A549 (cell line): ENCODE results near the gene KRTAP4-5. TPM values are rescaled to one million over a fixed set of nuclear protein-coding genes. Genes with fewer than 3 reads are reported as not detected.
"Not testable (repeated sequence)": the region's sequence is repeated elsewhere in the genome, so short reads cannot be mapped to it uniquely, and the experiment has no call there.

ENCODE experiments used
- ATAC-seq, 2 experiments: fragments of 200-7000 bp in 1 of 2; fragments of >200 bp in 1 of 2; cut with Nextera tagmentation in 1 of 2; cut with Tn5 transposase in 1 of 2; 3 replicates each; pipeline versions ENCODE4 v1.8.0 to v1.9.1; 2018 to 2020; ENCODE audit warnings: mild to moderate bottlenecking in 1 of 2, moderate library complexity in 1 of 2
- CTCF ChIA-PET: fragments of 300-600 bp; sonication (Branson Sonifier 250); formaldehyde crosslinking; extraction: SDS; loops from one replicate; lab custom pipeline; 2021; ENCODE audit warnings: antibody characterized with exemption, inconsistent platforms; lab: Yijun Ruan, JAX
- POLR2A ChIA-PET: fragments of 350-600 bp; formaldehyde crosslinking; extraction: SDS; loops from one replicate; lab custom pipeline; 2021; ENCODE audit warnings: antibody characterized with exemption, inconsistent platforms; lab: Yijun Ruan, JAX
- DNase-seq, 2 experiments: peaks; one replicate each; pipeline versions ENCODE4 v3.0.0 to v3.0.0-alpha.2; 2011 to 2016; ENCODE audit warnings: low read depth in 1 of 2, low spot score in 1 of 2
- FAIRE-seq: peaks from 2 replicates; lab custom pipeline; 2011; peaks lifted over from hg19 to GRCh38; lab: Jason Lieb, UNC
- H3K27ac ChIP-seq, 2 experiments: fragments of >200 bp; sonication (Bioruptor Twin); formaldehyde crosslinking; 3 replicates each; pipeline ENCODE4 v1.5.1; 2016 to 2017
- H3K4me1 ChIP-seq: fragments of >200 bp; sonication (Bioruptor Twin); formaldehyde crosslinking; 3 replicates; pipeline ENCODE4 v1.6.1; 2016
- H3K4me2 ChIP-seq: fragments of >200 bp; sonication (Bioruptor Twin); formaldehyde crosslinking; 3 replicates; pipeline ENCODE4 v1.6.1; 2016
- H3K4me3 ChIP-seq: fragments of >200 bp; sonication (Bioruptor Twin); formaldehyde crosslinking; 3 replicates; pipeline ENCODE4 v1.5.1; 2016
- H3K9me3 ChIP-seq: fragments of >200 bp; sonication (Bioruptor Twin); formaldehyde crosslinking; 3 replicates; pipeline ENCODE4 v1.6.1; 2016
- CBX8 ChIP-seq: fragments of 200-600 bp; sonication (generic); IDR thresholded peaks from 2 replicates; pipeline ENCODE4 v1.6.1; 2016
- EHF ChIP-seq: fragments of 250-450 bp; sonication (Bioruptor Pico); IDR thresholded peaks from 2 replicates; pipeline ENCODE4 v1.5.0; 2020; ENCODE audit warnings: mild to moderate bottlenecking
- EHMT2 ChIP-seq: fragments of 200-600 bp; sonication (generic); IDR thresholded peaks from 2 replicates; pipeline ENCODE4 v1.6.1; 2016; ENCODE audit warnings: antibody characterized with exemption, low read depth, mild to moderate bottlenecking, moderate library complexity
- FOSB ChIP-seq: fragments of 250-450 bp; sonication (Bioruptor Pico); IDR thresholded peaks from 2 replicates; pipeline ENCODE4 v1.5.0; 2020; ENCODE audit warnings: mild to moderate bottlenecking, moderate library complexity
- FOSL2 ChIP-seq, 2 experiments: fragments of 450-650 bp in 1 of 2; fragments of >200 bp in 1 of 2; sonication (Bioruptor Twin) in 1 of 2; formaldehyde crosslinking; IDR thresholded peaks; 2 replicates each; pipeline versions ENCODE4 v1.5.0 to v1.6.1; 2016 to 2020; ENCODE audit warnings: mild to moderate bottlenecking in 1 of 2, moderate library complexity in 1 of 2
- GATA3 ChIP-seq: IDR thresholded peaks from 2 replicates; pipeline ENCODE4 v1.6.1; 2012; ENCODE audit warnings: borderline replicate concordance
- HEYL ChIP-seq: fragments of 250-450 bp; sonication (Bioruptor Pico); IDR thresholded peaks from 2 replicates; pipeline ENCODE4 v1.8.0; 2021; ENCODE audit warnings: mild to moderate bottlenecking, moderate library complexity
- HOXA7 ChIP-seq: fragments of 250-450 bp; sonication (Bioruptor Pico); IDR thresholded peaks from 2 replicates; pipeline ENCODE4 v1.5.0; 2020; ENCODE audit warnings: mild to moderate bottlenecking, moderate library complexity
- HOXB13 ChIP-seq: fragments of 250-450 bp; sonication (Bioruptor Pico); IDR thresholded peaks from 2 replicates; pipeline ENCODE4 v1.5.0; 2020; ENCODE audit warnings: low read depth, mild to moderate bottlenecking, moderate library complexity
- HOXB5 ChIP-seq: fragments of 250-450 bp; sonication (Bioruptor Pico); IDR thresholded peaks from 2 replicates; pipeline ENCODE4 v1.5.0; 2020; ENCODE audit warnings: mild to moderate bottlenecking, moderate library complexity
- JUN ChIP-seq, 2 experiments: fragments of >200 bp; sonication (Bioruptor Twin); formaldehyde crosslinking; IDR thresholded peaks; 2 replicates in 1 of 2; 3 replicates in 1 of 2; pipeline ENCODE4 v1.6.1; 2016 to 2017
- KDM5A ChIP-seq: fragments of 200-600 bp; sonication (generic); IDR thresholded peaks from 2 replicates; pipeline ENCODE4 v1.6.1; 2016; ENCODE audit warnings: antibody characterized with exemption, mild to moderate bottlenecking
- MAFK ChIP-seq: fragments of 450-650 bp; IDR thresholded peaks from 2 replicates; pipeline ENCODE4 v1.6.1; 2014; ENCODE audit not compliant: partially characterized antibody
- MYC ChIP-seq: IDR thresholded peaks from 2 replicates; pipeline ENCODE4 v1.6.1; 2012; ENCODE audit warnings: mild to moderate bottlenecking, inconsistent platforms, low read length, improper control_type of control experiment, borderline replicate concordance
- NPAS2 ChIP-seq: fragments of 250-450 bp; sonication (Bioruptor Pico); IDR thresholded peaks from 2 replicates; pipeline ENCODE4 v1.8.0; 2022; ENCODE audit warnings: mild to moderate bottlenecking, moderate library complexity, borderline replicate concordance
- POLR2AphosphoS2 ChIP-seq: conservative IDR thresholded peaks from 2 replicates; pipeline ENCODE4 v1.6.1; 2012; ENCODE audit warnings: low read length, improper control_type of control experiment, inconsistent platforms
- RARB ChIP-seq: fragments of 250-450 bp; sonication (Bioruptor Pico); IDR thresholded peaks from 2 replicates; pipeline ENCODE4 v1.8.0; 2021; ENCODE audit warnings: mild to moderate bottlenecking, moderate library complexity
- ZFP36 ChIP-seq: fragments of 450-650 bp; IDR thresholded peaks from 2 replicates; pipeline ENCODE4 v1.6.1; 2014; ENCODE audit warnings: borderline replicate concordance; ENCODE audit not compliant: partially characterized antibody
- ZNF302 ChIP-seq: fragments of 250-450 bp; sonication (Bioruptor Pico); IDR thresholded peaks from 2 replicates; pipeline ENCODE4 v1.9.0; 2021; ENCODE audit warnings: inconsistent platforms, mild to moderate bottlenecking, moderate library complexity
- WGBS: methylation state at CpG from one replicate; pipeline ENCODE4 v1.1.6; 2017; ENCODE audit errors: missing lambda C conversion rate; 5-methylcytosine and 5-hydroxymethylcytosine counted together
- polyA plus RNA-seq, 4 experiments: library from polyadenylated mRNA; depleted of rRNA in 3 of 4; stranded (reverse); fragments of >200 nt; fragmentation: RNase III in 1 of 4; extraction: RNeasy Plus Mini Kit Qiagen cat#74134 plus additional on column Dnase treatment in 1 of 4; gene quantifications; 2 replicates in 3 of 4; 3 replicates in 1 of 4; pipeline ENCODE4 v1.2.3, GENCODE V29; 2011 to 2017
- TF ChIP-seq, protein P1 (sequence below): IDR thresholded peaks from 2 replicates; pipeline ENCODE4 v1.6.1; 2012
- TF ChIP-seq, protein P2 (sequence below): fragments of 250-450 bp; sonication (Bioruptor Pico); IDR thresholded peaks from 2 replicates; pipeline ENCODE4 v1.5.0; 2021; ENCODE audit warnings: mild to moderate bottlenecking, moderate library complexity, borderline replicate concordance
- TF ChIP-seq, protein P3 (sequence below): fragments of 250-450 bp; sonication (Bioruptor Pico); IDR thresholded peaks from 2 replicates; pipeline ENCODE4 v1.5.0; 2020; ENCODE audit warnings: low read depth, mild to moderate bottlenecking, moderate library complexity

Gene KRTAP4-5
- polyA plus RNA-seq, 2 of the 4 experiments (the other 2 are of a cell fraction) = not detected

DNA sequence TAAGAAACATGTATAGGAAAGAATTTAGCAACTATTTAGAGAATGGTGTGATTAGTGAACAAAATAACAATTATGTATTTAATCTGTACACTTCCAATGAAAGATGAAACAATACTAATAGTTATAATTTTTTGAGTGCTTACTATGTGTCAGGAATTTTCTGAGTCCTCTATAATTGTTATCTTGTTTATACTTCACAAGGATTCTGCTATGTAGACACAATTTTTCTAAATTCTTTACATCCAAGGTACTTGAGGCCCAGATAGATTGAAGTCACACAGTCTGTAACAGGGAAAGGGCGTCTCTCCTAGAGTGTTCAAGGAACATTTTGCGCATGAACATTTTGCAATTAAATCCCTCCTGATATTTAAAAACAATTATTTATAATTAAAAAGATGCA, 24.6 kb downstream of the KRTAP4-5 start:
- TF ChIP-seq, protein P1, sequence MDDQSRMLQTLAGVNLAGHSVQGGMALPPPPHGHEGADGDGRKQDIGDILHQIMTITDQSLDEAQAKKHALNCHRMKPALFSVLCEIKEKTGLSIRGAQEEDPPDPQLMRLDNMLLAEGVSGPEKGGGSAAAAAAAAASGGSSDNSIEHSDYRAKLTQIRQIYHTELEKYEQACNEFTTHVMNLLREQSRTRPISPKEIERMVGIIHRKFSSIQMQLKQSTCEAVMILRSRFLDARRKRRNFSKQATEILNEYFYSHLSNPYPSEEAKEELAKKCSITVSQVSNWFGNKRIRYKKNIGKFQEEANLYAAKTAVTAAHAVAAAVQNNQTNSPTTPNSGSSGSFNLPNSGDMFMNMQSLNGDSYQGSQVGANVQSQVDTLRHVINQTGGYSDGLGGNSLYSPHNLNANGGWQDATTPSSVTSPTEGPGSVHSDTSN = no peak
- TF ChIP-seq MAFK (peak; percentile 55), POLR2AphosphoS2 (no peak), GATA3 (no peak), ZNF302 (no peak), EHF (no peak), HOXB13 (CRISPR knock-in tag) (no peak)
- TF ChIP-seq, protein P2, sequence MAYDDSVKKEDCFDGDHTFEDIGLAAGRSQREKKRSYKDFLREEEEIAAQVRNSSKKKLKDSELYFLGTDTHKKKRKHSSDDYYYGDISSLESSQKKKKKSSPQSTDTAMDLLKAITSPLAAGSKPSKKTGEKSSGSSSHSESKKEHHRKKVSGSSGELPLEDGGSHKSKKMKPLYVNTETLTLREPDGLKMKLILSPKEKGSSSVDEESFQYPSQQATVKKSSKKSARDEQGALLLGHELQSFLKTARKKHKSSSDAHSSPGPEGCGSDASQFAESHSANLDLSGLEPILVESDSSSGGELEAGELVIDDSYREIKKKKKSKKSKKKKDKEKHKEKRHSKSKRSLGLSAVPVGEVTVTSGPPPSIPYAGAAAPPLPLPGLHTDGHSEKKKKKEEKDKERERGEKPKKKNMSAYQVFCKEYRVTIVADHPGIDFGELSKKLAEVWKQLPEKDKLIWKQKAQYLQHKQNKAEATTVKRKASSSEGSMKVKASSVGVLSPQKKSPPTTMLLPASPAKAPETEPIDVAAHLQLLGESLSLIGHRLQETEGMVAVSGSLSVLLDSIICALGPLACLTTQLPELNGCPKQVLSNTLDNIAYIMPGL (CRISPR knock-in tag) = no peak
- DNase-seq (no peak), FAIRE-seq (no peak), ATAC-seq (no peak)
- no peak overlapping the region for H3K4me2 ChIP-seq
- CTCF ChIA-PET = no interaction called here
- POLR2A ChIA-PET = no interaction called here
- WGBS = 91% methylated on average over 2 of the region's 2 CpGs
- H3K9me3 ChIP-seq = no peaks in the 10 kb centered on the region
- H3K4me1 ChIP-seq = no peaks in the 10 kb centered on the region
- H3K4me3 ChIP-seq = no peak overlapping the region
- no peak overlapping the region for H3K27ac ChIP-seq

DNA sequence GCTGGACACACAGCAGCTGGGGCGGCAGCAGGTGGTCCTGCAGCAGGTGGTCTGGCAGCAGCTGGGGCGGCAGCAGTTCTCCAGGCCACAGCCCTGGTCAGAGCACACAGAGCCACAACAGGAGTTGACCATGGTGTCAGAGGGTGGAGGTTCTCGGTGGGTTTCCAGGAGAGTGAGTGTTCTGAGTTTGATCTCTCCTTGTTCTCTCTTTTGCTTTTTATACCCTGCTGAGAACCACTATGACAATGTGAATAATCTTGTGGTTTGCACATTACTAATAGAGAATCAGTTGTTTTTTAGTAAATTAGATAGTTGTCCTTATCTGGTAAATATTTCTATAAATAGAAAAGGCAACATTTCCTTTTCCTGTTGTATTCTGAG, 25.6 kb downstream of the KRTAP4-5 start, which contains the start of gene KRTAP4-12:
Gene KRTAP4-12 (minus strand): TSS at position 192 of the 381 bp plus-strand sequence. CDS start 60 bp downstream, at position 132.
- H3K4me3 ChIP-seq, DNase-seq, H3K4me1 ChIP-seq, POLR2A ChIA-PET, H3K27ac ChIP-seq, FAIRE-seq, H3K9me3 ChIP-seq, H3K4me2 ChIP-seq, ATAC-seq: not testable (repeated sequence)
- 77% methylated on average over 3 of the region's 3 CpGs for WGBS
- CTCF ChIA-PET = interaction anchor here (0.7 kb wide), 1 partner anchor 425 kb away, joined by 4 read pairs; no protein-coding TSS in a partner anchor

DNA sequence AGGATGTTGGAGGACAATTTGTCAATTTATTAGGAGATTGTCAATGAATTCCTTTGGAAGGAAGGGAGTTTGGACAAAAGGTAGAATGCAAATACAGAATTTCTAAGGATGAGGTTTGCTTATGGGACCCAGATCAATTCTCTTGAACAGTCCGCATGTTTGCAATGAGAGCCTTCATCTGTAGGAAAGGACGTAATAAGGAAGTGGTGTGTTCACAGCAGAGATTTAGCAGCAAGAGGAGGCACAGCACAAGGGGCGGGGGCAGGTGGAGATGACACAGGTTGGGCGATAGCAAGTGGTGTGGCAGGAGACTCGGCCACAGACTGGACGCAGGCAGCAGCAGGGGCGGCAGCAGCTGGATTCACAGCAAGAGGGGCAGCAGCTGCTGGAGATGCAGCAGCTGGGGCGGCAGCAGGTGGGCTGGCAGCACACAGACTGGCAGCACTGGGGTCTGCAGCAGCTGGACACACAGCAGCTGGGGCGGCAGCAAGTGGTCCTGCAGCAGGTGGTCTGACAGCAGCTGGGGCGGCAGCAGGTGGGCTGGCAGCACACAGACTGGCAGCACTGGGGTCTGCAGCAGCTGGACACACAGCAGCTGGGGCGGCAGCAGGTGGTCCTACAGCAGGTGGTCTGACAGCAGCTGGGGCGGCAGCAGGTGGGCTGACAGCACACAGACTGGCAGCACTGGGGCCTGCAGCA, 26.2 kb downstream of the KRTAP4-5 start:
- CTCF ChIA-PET = interaction anchor here (0.7 to 0.9 kb wide), 2 partner anchors 10 to 426 kb away, joined by 3 to 4 read pairs; no protein-coding TSS in a partner anchor
- WGBS = 86% methylated on average over 11 of the region's 12 CpGs
- DNase-seq, H3K4me2 ChIP-seq, H3K4me3 ChIP-seq, H3K4me1 ChIP-seq, POLR2A ChIA-PET, H3K9me3 ChIP-seq, ATAC-seq, FAIRE-seq, H3K27ac ChIP-seq: not testable (repeated sequence)

DNA sequence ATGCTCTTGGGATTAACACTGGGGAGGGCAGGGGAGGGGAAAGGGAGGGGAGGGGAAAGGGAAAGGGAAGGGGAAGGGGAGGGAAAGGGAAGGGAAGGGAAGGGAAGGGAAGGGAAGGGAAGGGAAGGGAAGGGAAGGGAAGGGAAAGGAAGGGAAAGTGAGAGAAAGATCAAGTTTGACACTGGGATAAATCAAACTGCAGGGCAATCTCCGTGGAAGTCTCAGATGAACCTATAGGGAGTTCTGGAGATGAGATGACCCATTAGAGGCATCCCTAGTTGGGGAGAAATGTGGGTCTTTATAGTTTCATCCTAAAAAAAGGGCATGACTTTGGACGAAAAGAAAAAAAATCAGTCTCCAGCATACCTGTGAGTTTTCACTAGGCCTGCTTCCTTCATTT, 27.9 kb downstream of the KRTAP4-5 start:
- no peak overlapping the region for H3K4me2 ChIP-seq
- no peaks in the 10 kb centered on the region for H3K9me3 ChIP-seq
- ChIA-PET POLR2A (no interaction called here), CTCF (no interaction called here)
- no peak for TF ChIP-seq EHMT2
- TF ChIP-seq HEYL (CRISPR knock-in tag) = no peak
- TF ChIP-seq NPAS2 (CRISPR knock-in tag) = no peak
- no peak for TF ChIP-seq FOSL2 (IDR thresholded peaks at IDR 0.05)
- no peak for TF ChIP-seq FOSL2 (CRISPR knock-in tag; IDR thresholded peaks at IDR 0.05)
- TF ChIP-seq FOSB (CRISPR knock-in tag) = no peak
- TF ChIP-seq MYC = no peak
- TF ChIP-seq RARB = no peak
- no peak for TF ChIP-seq CBX8
- no peak for TF ChIP-seq KDM5A
- no peak for TF ChIP-seq HOXB5 (CRISPR knock-in tag)
- TF ChIP-seq JUN (IDR thresholded peaks at IDR 0.05) = no peak
- TF ChIP-seq, protein P3, sequence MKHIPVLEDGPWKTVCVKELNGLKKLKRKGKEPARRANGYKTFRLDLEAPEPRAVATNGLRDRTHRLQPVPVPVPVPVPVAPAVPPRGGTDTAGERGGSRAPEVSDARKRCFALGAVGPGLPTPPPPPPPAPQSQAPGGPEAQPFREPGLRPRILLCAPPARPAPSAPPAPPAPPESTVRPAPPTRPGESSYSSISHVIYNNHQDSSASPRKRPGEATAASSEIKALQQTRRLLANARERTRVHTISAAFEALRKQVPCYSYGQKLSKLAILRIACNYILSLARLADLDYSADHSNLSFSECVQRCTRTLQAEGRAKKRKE (CRISPR knock-in tag) = no peak
- no peak for TF ChIP-seq HOXA7
- no peak for TF ChIP-seq EHF
- no peak for TF ChIP-seq ZFP36
- TF ChIP-seq GATA3 = no peak
- no peak for DNase-seq
- H3K27ac ChIP-seq = no peak overlapping the region
- WGBS = 63% methylated on average over 2 of the region's 2 CpGs
- no peak for ATAC-seq
- H3K4me1 ChIP-seq = no peaks in the 10 kb centered on the region
- H3K4me3 ChIP-seq = no peak overlapping the region
- no peak for FAIRE-seq
